ENCODE data around the gene EHD2.

Gene EHD2

GRCh38 chr19:47687906-47688305 is 25.3 kb upstream of the EHD2 start:
- in situ Hi-C loops (cut with MboI; ENCODE audit: low sequenced_read_pairs): no loop called here

GRCh38 chr19:47691090-47691489 is 22.1 kb upstream of the EHD2 start:
- in situ Hi-C loops (cut with MboI; ENCODE audit: low sequenced_read_pairs): no loop called here

- in situ Hi-C loops (cut with MboI; ENCODE audit: low sequenced_read_pairs): no loop called here
Measured at GRCh38 chr19:47691782-47692181, 21.4 kb upstream of the EHD2 start.

- in situ Hi-C loops (cut with MboI; ENCODE audit: low sequenced_read_pairs): no loop called here
Measured at GRCh38 chr19:47693489-47693888, 19.7 kb upstream of the EHD2 start.

GRCh38 chr19:47693903-47694302 is 19.3 kb upstream of the EHD2 start:
- in situ Hi-C loops (cut with MboI; ENCODE audit: low sequenced_read_pairs): no loop called here

GRCh38 chr19:47694466-47695273 is 18.6 kb upstream of the EHD2 start:
- in situ Hi-C loops (cut with MboI; ENCODE audit: low sequenced_read_pairs): loop anchor here (5.0 kb wide), 1 partner anchor 257 kb away; no protein-coding TSS in a partner anchor

GRCh38 chr19:47695533-47696262 is 17.5 kb upstream of the EHD2 start:
- in situ Hi-C loops (cut with MboI; ENCODE audit: low sequenced_read_pairs): loop anchor here (5.0 kb wide), 1 partner anchor 258 kb away; no protein-coding TSS in a partner anchor

GRCh38 chr19:47696635-47697034 is 16.6 kb upstream of the EHD2 start:
- in situ Hi-C loops (cut with MboI; ENCODE audit: low sequenced_read_pairs): loop anchor here (5.0 kb wide), 1 partner anchor 259 kb away; no protein-coding TSS in a partner anchor

- in situ Hi-C loops (cut with MboI; ENCODE audit: low sequenced_read_pairs): loop anchor here (5.0 kb wide), 1 partner anchor 261 kb away; no protein-coding TSS in a partner anchor
Measured at GRCh38 chr19:47697863-47698609, 15.2 kb upstream of the EHD2 start.

GRCh38 chr19:47698631-47699359 is 14.4 kb upstream of the EHD2 start:
- in situ Hi-C loops (cut with MboI; ENCODE audit: low sequenced_read_pairs): loop anchor here (5.0 kb wide), 1 partner anchor 261 kb away; no protein-coding TSS in a partner anchor

- in situ Hi-C loops (cut with MboI; ENCODE audit: low sequenced_read_pairs): loop anchor here (5.0 kb wide), 1 partner anchor 262 kb away; no protein-coding TSS in a partner anchor
Measured at GRCh38 chr19:47699360-47699917, 13.8 kb upstream of the EHD2 start.

- in situ Hi-C loops (cut with MboI; ENCODE audit: low sequenced_read_pairs): loop anchor here (25.0 kb wide), 1 partner anchor 414 kb away; no protein-coding TSS in a partner anchor
Measured at GRCh38 chr19:47700934-47701716, 12.1 kb upstream of the EHD2 start.

- in situ Hi-C loops (cut with MboI; ENCODE audit: low sequenced_read_pairs): loop anchor here (25.0 kb wide), 1 partner anchor 415 kb away; no protein-coding TSS in a partner anchor
Measured at GRCh38 chr19:47701717-47702552, 11.3 kb upstream of the EHD2 start.

GRCh38 chr19:47702671-47703070 is 10.6 kb upstream of the EHD2 start:
- in situ Hi-C loops (cut with MboI; ENCODE audit: low sequenced_read_pairs): loop anchor here (25.0 kb wide), 1 partner anchor 415 kb away; no protein-coding TSS in a partner anchor

- in situ Hi-C loops (cut with MboI; ENCODE audit: low sequenced_read_pairs): loop anchor here (25.0 kb wide), 1 partner anchor 416 kb away; no protein-coding TSS in a partner anchor
Measured at GRCh38 chr19:47703301-47703700, 9.9 kb upstream of the EHD2 start.

GRCh38 chr19:47704024-47704423 is 9.2 kb upstream of the EHD2 start:
- in situ Hi-C loops (cut with MboI; ENCODE audit: low sequenced_read_pairs): loop anchor here (25.0 kb wide), 1 partner anchor 417 kb away; no protein-coding TSS in a partner anchor

- in situ Hi-C loops (cut with MboI; ENCODE audit: low sequenced_read_pairs): loop anchor here (25.0 kb wide), 1 partner anchor 417 kb away; no protein-coding TSS in a partner anchor
Measured at GRCh38 chr19:47704656-47705055, 8.6 kb upstream of the EHD2 start.
